ENCODE measurements around the gene CELF3. TPM values are rescaled to one million over a fixed set of nuclear protein-coding genes. Genes with fewer than 3 reads are reported as not detected.
A peak's percentile ranks its signal among the peaks of the same experiment; 100 is the strongest.

CELF3 gene
- total RNA-seq (not detected), polyA plus RNA-seq (not detected)
- long read RNA-seq, donor 1: 0 reads
- long read RNA-seq, donor 2: 0 reads
- long read RNA-seq, donor 3: 0 reads

- Histone ChIP-seq H3K36me3 (no peaks in the 10 kb centered on the region), H3K9me3 (no peaks in the 10 kb centered on the region), H3K4me1 (peaks cover 0 to 51% (median 31%) of the 10 kb centered on the region in 12 donors), H3K27ac (peak within 1 kb of the TSS in 1 of 12 donors; percentile 29), H3K27me3 (peaks cover 0 to 36% (median 7%) of the 10 kb centered on the region in 9 donors), H3K4me3 (peak within 1 kb of the TSS in 6 of 12 donors; percentile 5 to 33 (median 14))
- intact Hi-C loops (cut with DNase I): no loop called here
- no peak for TF ChIP-seq CTCF (IDR thresholded peaks at IDR 0.05)
- TF ChIP-seq POLR2A (IDR thresholded peaks at IDR 0.05): no peak
- DNase-seq: no peak
- WGBS, 4 donors: 7 to 11% (median 10%) methylated on average over 24 to 27 of the region's 27 CpGs
- ATAC-seq: peak in 1 of 4 donors; percentile 16
Observed at GRCh38 chr1:151716771-151717631, at the start of gene CELF3. CELF3 (minus strand) TSS chr1:151716803; CDS start chr1:151716020, 783 bp downstream.

DNA sequence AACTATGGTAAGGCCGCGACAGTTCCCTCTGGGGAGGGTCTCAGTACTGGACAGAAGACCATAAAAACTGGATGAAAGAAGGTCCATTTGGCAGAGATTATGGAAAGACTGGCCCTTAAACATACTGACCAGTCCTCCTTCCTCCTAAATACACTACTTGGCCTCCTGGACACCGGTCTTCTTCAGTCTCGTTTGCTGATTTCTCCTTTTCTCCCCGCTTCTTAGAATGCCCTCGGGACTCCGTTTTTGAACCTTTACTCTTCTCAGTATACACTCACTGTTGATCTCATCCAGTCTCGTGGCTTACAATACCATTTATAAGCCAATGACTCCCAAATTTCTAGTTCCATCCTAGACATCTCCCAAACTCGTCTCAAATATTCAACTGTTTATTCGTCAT lies 47.4 kb upstream of the CELF3 start:
- WGBS, 4 donors: 56 to 62% (median 59%) methylated on average over 10 of the region's 10 CpGs
- ATAC-seq: no peak
- H3K4me3 ChIP-seq: peak overlapping the region; percentile 63 to 96 (median 82)
- intact Hi-C loops (cut with DNase I): loop anchor here in 1 of 10 donors (10.0 kb wide), 1 partner anchor 241 kb away; no protein-coding TSS in a partner anchor
- TF ChIP-seq POLR2A (IDR thresholded peaks at IDR 0.05) (no peak), CTCF (IDR thresholded peaks at IDR 0.05) (no peak)
- no peaks in the 10 kb centered on the region for H3K27me3 ChIP-seq
- DNase-seq: no peak
- H3K9me3 ChIP-seq: no peaks in the 10 kb centered on the region
- H3K36me3 ChIP-seq: peaks cover 0 to 35% (median 30%) of the 10 kb centered on the region in 9 donors
- peak overlapping the region; percentile 41 to 94 (median 88) for H3K27ac ChIP-seq
- H3K4me1 ChIP-seq: peaks cover 0 to 17% (median 13%) of the 10 kb centered on the region in 12 donors

DNA sequence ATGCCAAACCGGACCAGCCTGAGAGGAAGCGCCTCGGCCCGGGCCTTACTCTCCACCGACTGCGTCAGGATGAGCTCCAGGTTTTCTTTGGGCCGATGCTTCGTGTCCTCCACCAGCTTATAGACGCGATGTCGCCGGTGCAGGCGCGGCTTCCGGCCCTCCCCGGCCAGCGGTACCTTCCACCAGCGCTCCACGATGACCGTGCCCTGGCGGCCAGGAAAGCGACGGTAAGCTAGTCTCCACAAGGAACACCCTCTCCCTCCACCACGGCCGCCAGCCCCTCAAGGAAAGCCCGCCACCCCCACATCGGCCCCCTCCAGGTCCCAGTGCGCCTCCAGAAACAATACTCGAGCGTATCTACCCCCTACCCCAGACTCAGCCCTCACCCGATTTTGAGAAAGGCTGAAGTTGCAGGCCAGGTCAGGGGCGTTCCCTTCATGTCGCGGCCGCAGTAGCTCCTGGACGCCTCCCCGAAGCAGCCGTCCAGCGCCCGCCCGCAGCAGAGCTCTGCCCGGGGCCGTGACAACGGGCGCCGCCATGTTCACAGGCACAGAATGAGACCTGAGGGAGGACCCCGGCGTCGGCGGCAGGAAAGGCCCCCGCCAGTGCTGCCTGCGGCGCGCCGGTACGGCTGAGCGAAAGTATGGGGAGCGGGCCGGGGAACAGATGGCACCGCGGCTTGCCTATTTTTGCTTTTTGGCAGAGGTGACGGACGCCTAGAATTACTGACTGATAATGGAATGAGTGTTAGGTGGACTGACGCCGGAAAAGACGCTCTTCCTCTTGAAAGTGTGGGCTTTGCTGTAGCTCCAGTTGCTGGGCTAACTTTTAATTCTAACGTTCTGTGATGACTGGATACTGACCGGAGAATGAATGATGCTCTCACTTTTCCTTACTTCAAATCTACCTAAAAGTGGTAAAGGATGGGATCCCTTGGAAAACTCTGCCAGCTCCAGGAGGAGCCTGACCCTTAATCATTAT lies 46.6 kb upstream of the CELF3 start, which contains the start of gene MRPL9:
Gene MRPL9 (minus strand): TSS at position 556 of the 981 bp plus-strand sequence. CDS start 17 bp downstream, at position 539.
- Histone ChIP-seq H3K27ac (peak within 1 kb of the TSS; percentile 41 to 94 (median 88)), H3K36me3 (peaks cover 0 to 42% (median 38%) of the 10 kb centered on the region in 9 donors), H3K9me3 (no peaks in the 10 kb centered on the region), H3K4me3 (peak within 1 kb of the TSS; percentile 63 to 96 (median 82)), H3K27me3 (no peaks in the 10 kb centered on the region), H3K4me1 (peaks cover 0 to 17% (median 13%) of the 10 kb centered on the region in 12 donors)
- DNase-seq (peak; percentile 81 to 91 (median 86)), ATAC-seq (peak; percentile 97 to 99 (median 99))
- peak in 1 of 2 donors; percentile 35 for TF ChIP-seq POLR2A (IDR thresholded peaks at IDR 0.05)
- TF ChIP-seq CTCF (IDR thresholded peaks at IDR 0.05): no peak
- intact Hi-C loops (cut with DNase I): loop anchor here in 1 of 10 donors (10.0 kb wide), 1 partner anchor 242 kb away; no protein-coding TSS in a partner anchor
- 0 to 1% (median 1%) methylated on average over 43 to 68 of the region's 68 CpGs for WGBS, 4 donors

Measured in heart left ventricle (tissue), 16 donors.